Left lung (tissue), 10 donors: ENCODE measurements around the gene DTNBP1. TPM values are rescaled to one million over a fixed set of nuclear protein-coding genes. Genes with fewer than 3 reads are reported as not detected.

ENCODE experiments used
- ATAC-seq: fragments of 200-7000 bp; cut with Tn5 transposase; one replicate; pipeline ENCODE4 v1.9.1; 2020; ENCODE audit warnings: moderate library complexity
- DNase-seq, 4 donors: peaks; one replicate each; pipeline ENCODE4 v3.0.0-alpha.2; 2013 to 2020
- H3K27ac ChIP-seq, 2 donors: fragments of 200-600 bp; sonication (generic) in 1 of 2; one replicate each; pipeline versions ENCODE4 v1.5.0 to v1.8.0; 2020 to 2021
- H3K27me3 ChIP-seq, 2 donors: fragments of 200-600 bp; sonication (generic) in 1 of 2; one replicate each; pipeline versions ENCODE4 v1.5.0 to v1.8.0; 2020 to 2021
- H3K36me3 ChIP-seq, 2 donors: fragments of 200-600 bp; sonication (generic) in 1 of 2; one replicate each; pipeline versions ENCODE4 v1.5.0 to v1.8.0; 2020 to 2021
- H3K4me1 ChIP-seq, 2 donors: fragments of 200-600 bp; one replicate each; pipeline ENCODE4 v1.8.0; 2021
- H3K4me3 ChIP-seq, 2 donors: fragments of 200-600 bp; sonication (generic) in 1 of 2; one replicate each; pipeline versions ENCODE4 v1.5.0 to v1.8.0; 2020 to 2021; ENCODE audit warnings: mild to moderate bottlenecking in 1 of 2
- H3K9me3 ChIP-seq, 2 donors: fragments of 200-600 bp; sonication (generic) in 1 of 2; one replicate each; pipeline versions ENCODE4 v1.5.0 to v1.8.0; 2020 to 2021
- intact Hi-C, 2 donors: fragments of 100-400 bp; cut with DNase I; formaldehyde crosslinking; loops; one replicate each; pipeline versions ENCODE4 v1.11.2 to v1.14.2; 2022
- polyA plus RNA-seq, 6 donors: library from polyadenylated mRNA; unstranded; fragments of 120-200 nt; gene quantifications; one replicate each; pipeline ENCODE4 v1.2.1, GENCODE V29; 2013; ENCODE audit not compliant: insufficient read length in 6 of 6
- total RNA-seq, 2 donors: library from RNA; stranded (reverse); fragmentation: NEBNext Ultra II Directional; extraction: Animal tissue kit (Norgen Biotek cat#: 25700); gene quantifications; one replicate each; pipeline ENCODE4 v1.2.1, GENCODE V29; 2021
- TF ChIP-seq, protein P1 (sequence below), 2 donors: fragments of 200-600 bp; sonication (generic) in 1 of 2; IDR thresholded peaks; one replicate each; pipeline versions ENCODE4 v1.5.0 to v1.8.0; 2021; ENCODE audit warnings: antibody characterized with exemption in 2 of 2
- donor health status: DM: no; HTN: yes; CAD: no.
- donor health status: DM: no; HTN: no; CAD: no.

Gene DTNBP1
- total and polyA plus RNA-seq, 8 donors = 15.3 to 18.5 (median 16.2) TPM

DNA sequence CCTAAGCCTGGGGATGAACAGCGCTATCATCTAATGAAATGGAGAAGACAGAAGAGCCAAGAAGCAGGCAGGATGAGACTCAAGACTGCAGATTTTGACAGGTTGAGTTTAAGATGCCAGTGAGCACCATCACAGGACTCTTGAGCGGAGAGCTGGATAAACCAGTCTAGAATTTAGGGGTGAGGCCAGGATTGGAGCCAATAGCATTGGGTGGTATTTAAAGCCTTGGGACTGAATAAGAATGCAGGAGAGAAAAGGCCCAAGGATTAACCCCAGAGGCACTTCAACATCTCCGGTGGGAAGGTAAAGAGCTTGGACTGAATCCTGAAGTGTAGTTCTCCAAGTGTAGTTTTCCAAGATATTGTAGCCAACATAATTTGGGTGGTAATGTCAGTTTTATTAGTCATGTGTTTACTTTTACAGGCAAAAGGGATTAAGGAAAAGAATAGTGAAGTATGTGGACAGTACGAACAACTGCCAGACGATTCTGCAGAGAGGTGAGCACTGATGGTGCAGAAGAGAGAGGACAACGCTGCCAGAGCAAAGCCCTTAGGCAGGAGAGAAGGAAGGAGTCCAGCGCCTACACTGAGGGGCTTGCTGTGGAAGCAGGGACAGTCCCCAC, 85.2 kb downstream of the DTNBP1 start:
- Histone ChIP-seq H3K27ac (no peak overlapping the region), H3K4me3 (no peak overlapping the region), H3K9me3 (no peaks in the 10 kb centered on the region), H3K27me3 (no peaks in the 10 kb centered on the region), H3K4me1 (peaks cover 0 to 15% of the 10 kb centered on the region in 2 donors), H3K36me3 (no peaks in the 10 kb centered on the region)
- TF ChIP-seq, protein P1, sequence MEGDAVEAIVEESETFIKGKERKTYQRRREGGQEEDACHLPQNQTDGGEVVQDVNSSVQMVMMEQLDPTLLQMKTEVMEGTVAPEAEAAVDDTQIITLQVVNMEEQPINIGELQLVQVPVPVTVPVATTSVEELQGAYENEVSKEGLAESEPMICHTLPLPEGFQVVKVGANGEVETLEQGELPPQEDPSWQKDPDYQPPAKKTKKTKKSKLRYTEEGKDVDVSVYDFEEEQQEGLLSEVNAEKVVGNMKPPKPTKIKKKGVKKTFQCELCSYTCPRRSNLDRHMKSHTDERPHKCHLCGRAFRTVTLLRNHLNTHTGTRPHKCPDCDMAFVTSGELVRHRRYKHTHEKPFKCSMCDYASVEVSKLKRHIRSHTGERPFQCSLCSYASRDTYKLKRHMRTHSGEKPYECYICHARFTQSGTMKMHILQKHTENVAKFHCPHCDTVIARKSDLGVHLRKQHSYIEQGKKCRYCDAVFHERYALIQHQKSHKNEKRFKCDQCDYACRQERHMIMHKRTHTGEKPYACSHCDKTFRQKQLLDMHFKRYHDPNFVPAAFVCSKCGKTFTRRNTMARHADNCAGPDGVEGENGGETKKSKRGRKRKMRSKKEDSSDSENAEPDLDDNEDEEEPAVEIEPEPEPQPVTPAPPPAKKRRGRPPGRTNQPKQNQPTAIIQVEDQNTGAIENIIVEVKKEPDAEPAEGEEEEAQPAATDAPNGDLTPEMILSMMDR (IDR thresholded peaks at IDR 0.05) = no peak
- ATAC-seq (peak; percentile 70), DNase-seq (no peak)
- intact Hi-C loops = no loop called here

DNA sequence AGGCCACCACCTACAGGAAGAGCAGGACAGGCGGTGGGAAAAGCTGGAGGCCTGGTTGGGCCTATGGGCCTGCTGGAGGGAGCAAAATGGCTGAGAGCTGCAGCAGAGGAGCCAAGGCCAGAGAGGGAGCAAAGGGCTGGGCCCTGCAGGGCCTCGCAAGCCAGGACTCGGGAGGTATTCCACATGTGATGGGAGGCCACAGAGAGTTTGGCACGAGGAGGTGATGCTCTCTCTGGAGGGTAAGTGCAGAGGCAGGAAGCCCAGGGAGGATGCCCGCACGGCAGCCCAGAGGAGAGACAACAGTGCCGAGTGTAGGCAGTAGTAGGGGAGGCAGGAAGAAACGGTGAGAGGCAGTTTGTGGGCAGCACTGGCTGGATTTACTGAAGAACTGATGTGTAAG, 85.7 kb downstream of the DTNBP1 start:
- no peak for ATAC-seq
- H3K36me3 ChIP-seq = no peaks in the 10 kb centered on the region
- DNase-seq = no peak
- H3K27me3 ChIP-seq = no peaks in the 10 kb centered on the region
- no peak overlapping the region for H3K4me3 ChIP-seq
- H3K9me3 ChIP-seq = no peaks in the 10 kb centered on the region
- intact Hi-C loops = no loop called here
- H3K4me1 ChIP-seq = peaks cover 0 to 15% of the 10 kb centered on the region in 2 donors
- H3K27ac ChIP-seq = no peak overlapping the region
- TF ChIP-seq, protein P1 (IDR thresholded peaks at IDR 0.05) = no peak

DNA sequence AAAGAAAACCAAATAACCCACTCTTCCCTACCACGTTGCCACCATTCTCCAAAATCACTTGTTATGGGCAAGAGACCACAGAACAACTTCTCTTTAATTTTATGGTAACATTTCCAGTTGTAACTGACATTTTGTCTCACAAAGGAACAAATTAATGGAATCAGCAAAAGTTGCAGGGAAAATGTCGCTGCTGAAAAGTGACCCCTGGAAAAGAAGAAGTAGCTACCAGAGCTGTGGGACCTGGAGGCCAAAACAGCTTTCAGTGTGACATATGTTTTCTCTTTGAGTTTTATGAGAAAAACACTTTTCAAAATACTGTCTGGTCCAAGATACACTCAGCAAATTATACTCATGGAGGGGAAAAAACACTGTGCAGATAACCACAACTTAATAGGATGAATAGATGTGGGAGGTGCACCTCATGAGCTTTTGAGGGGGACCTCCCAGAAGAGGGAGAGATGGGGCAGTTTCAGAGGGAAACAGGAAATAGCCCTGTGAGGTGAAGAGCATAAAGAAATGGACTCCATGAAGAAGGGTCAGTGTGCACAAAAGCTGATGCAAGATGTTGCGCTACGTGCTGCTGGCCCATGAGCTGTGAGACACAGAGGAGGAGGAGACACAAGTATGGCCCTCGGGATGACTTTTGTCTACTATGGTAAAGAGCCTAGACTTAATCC, 87.3 kb downstream of the DTNBP1 start:
- H3K27ac ChIP-seq = peak overlapping the region in 1 of 2 donors; percentile 21
- TF ChIP-seq, protein P1 (IDR thresholded peaks at IDR 0.05) = no peak
- intact Hi-C loops = no loop called here

DNA sequence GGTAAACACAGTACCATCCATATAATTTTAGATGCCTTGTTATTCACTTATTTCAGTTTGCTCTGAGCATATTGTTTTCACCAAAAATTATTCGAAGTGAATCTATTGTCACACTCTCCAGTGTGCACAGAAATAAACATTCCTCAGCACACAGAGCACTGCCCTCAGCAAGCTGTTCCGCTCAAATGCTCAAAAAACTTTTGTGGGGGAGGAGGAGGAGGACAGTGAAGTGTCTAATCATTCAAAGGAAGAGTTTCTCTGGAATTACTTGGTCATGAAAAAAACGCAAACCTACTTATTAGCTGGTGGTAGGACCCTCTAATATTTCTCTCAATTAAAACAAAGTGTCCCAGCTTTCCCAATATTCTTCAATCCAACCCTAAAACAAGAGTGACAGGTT, 88.3 kb downstream of the DTNBP1 start:
- no peak for DNase-seq
- intact Hi-C loops = no loop called here

More for the DNA sequence above, 87.3 kb downstream of the DTNBP1 start:
- DNase-seq (no peak), ATAC-seq (no peak)
- Histone ChIP-seq H3K27me3 (no peaks in the 10 kb centered on the region), H3K4me3 (no peak overlapping the region), H3K36me3 (no peaks in the 10 kb centered on the region), H3K4me1 (peaks cover 0 to 15% of the 10 kb centered on the region in 2 donors), H3K9me3 (no peaks in the 10 kb centered on the region)

DNA sequence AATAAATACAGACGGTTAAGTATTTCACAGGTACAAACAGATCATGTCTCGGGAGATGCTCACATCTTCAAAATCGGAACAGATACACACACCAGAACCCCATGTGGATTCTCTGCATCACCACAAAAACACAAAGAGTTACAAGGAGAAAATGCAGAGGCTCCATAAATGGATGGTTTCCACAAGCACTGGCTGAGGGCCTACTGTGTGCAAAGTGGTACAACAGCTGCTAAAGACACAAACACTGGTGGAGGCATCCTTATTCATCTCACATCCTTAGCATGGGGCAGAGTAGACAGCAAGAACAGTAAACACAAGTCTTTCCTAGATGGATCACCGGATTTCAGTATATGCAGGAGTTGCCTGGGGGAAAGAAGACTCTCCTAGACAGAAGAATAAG, 88.8 kb downstream of the DTNBP1 start:
- H3K36me3 ChIP-seq = no peaks in the 10 kb centered on the region
- H3K27me3 ChIP-seq = no peaks in the 10 kb centered on the region
- DNase-seq (no peak), ATAC-seq (no peak)
- intact Hi-C loops = no loop called here
- peaks cover 0 to 7% of the 10 kb centered on the region in 2 donors for H3K4me1 ChIP-seq
- TF ChIP-seq, protein P1 (IDR thresholded peaks at IDR 0.05) = no peak
- H3K27ac ChIP-seq = no peak overlapping the region
- H3K4me3 ChIP-seq = no peak overlapping the region
- H3K9me3 ChIP-seq = no peaks in the 10 kb centered on the region

More for the DNA sequence above, 88.3 kb downstream of the DTNBP1 start:
- TF ChIP-seq, protein P1 (IDR thresholded peaks at IDR 0.05) = no peak
- H3K27ac ChIP-seq = no peak overlapping the region
- H3K4me1 ChIP-seq = peaks cover 0 to 7% of the 10 kb centered on the region in 2 donors
- H3K36me3 ChIP-seq = no peaks in the 10 kb centered on the region
- no peak overlapping the region for H3K4me3 ChIP-seq
- ATAC-seq = no peak
- H3K27me3 ChIP-seq = no peaks in the 10 kb centered on the region
- no peaks in the 10 kb centered on the region for H3K9me3 ChIP-seq
